Erythroblast (primary cell): ENCODE results near the gene TAOK3.

Experiments used
- GATA1 ChIP-seq: IDR thresholded peaks from 2 replicates; pipeline ENCODE4 v1.6.1; 2011; ENCODE audit warnings: low read depth, mild to moderate bottlenecking, control low read depth, low read length, moderate library complexity
- POLR2A ChIP-seq: IDR thresholded peaks from 2 replicates; pipeline ENCODE4 v1.6.1; 2011; ENCODE audit warnings: mild to moderate bottlenecking, low read length

DNA sequence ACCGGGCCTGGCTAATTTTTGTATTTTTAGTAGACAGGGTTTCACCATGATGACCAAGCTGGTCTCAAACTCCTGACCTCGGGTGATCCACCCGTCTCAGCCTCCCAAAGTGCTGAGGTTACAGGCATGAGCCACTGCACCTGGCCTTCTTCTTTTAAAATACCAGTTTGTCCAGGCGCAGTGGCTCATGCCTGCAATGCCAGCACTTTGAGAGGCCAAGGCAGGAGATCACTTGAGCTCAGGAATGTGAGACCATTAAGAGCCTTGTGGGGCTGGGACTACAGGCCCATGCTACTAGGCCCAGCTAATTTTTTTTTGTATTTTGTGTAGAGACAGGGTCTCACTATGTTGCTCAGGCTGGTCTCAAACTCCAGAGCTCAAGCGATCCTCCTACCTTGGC is 244.8 kb downstream of the TAOK3 start:
- TF ChIP-seq POLR2A (no peak), GATA1 (no peak)
